IMR-90 (cell line): Measurements from ENCODE around the gene PMM2. TPM values are rescaled to one million over a fixed set of nuclear protein-coding genes. Genes with fewer than 3 reads are reported as not detected.
A peak's percentile ranks its signal among the peaks of the same experiment; 100 is the strongest.

ENCODE experiments used
- ATAC-seq: fragments of 200-7000 bp; cut with Tn5 transposase; 2 replicates; pipeline ENCODE4 v1.9.1; 2020; ENCODE audit warnings: low read depth, mild to moderate bottlenecking, moderate library complexity
- BruUV-seq: library from RNA; stranded (reverse); fragments of 400-500 nt; replicated peaks from 2 replicates; lab custom pipeline; 2021; lab: Mats Ljungman, UMichigan
- CTCF ChIA-PET: fragments of 300-600 bp; formaldehyde crosslinking; extraction: SDS; loops from one replicate; lab custom pipeline; 2021; ENCODE audit warnings: antibody characterized with exemption; lab: Yijun Ruan, JAX
- POLR2A ChIA-PET: fragments of 300-600 bp; sonication (Branson Sonifier 250); formaldehyde crosslinking; loops from one replicate; lab custom pipeline; 2022; ENCODE audit warnings: antibody characterized with exemption; ENCODE audit not compliant: unreplicated experiment; lab: Charles Lee
- DNase-seq: peaks from one replicate; pipeline ENCODE4 v3.0.0; 2013
- H2AFZ ChIP-seq: replicated peaks from 2 replicates; pipeline ENCODE3; 2013; ENCODE audit warnings: low read length, mild to moderate bottlenecking; ENCODE audit not compliant: poor library complexity
- H2AK5ac ChIP-seq: 2 replicates; pipeline ENCODE4 v1.6.1; 2013; ENCODE audit warnings: low read depth, low read length, inconsistent platforms
- H2AK9ac ChIP-seq: replicated peaks from 2 replicates; pipeline ENCODE3; 2013; ENCODE audit warnings: mild to moderate bottlenecking, low read depth, low read length, moderate library complexity; ENCODE audit not compliant: poor library complexity
- H2BK120ac ChIP-seq: 2 replicates; pipeline ENCODE4 v1.6.1; 2013; ENCODE audit warnings: low read depth, low read length, inconsistent platforms
- H2BK15ac ChIP-seq: 3 replicates; pipeline ENCODE4 v1.6.1; 2013; ENCODE audit warnings: low read depth, low read length, inconsistent platforms
- H2BK20ac ChIP-seq: 2 replicates; pipeline ENCODE4 v1.6.1; 2013; ENCODE audit warnings: low read depth, mild to moderate bottlenecking, inconsistent platforms, low read length, moderate library complexity
- H2BK5ac ChIP-seq: 2 replicates; pipeline ENCODE4 v1.6.1; 2013; ENCODE audit warnings: mild to moderate bottlenecking, low read depth, low read length, inconsistent platforms; ENCODE audit not compliant: poor library complexity, severe bottlenecking
- H3K14ac ChIP-seq: replicated peaks from 2 replicates; pipeline ENCODE4 v1.6.1; 2013; ENCODE audit warnings: low read depth, low read length, inconsistent platforms
- H3K18ac ChIP-seq: 2 replicates; pipeline ENCODE4 v1.6.1; 2013; ENCODE audit warnings: low read depth, low read length, control low read depth
- H3K23ac ChIP-seq: 2 replicates; pipeline ENCODE4 v1.6.1; 2013; ENCODE audit warnings: low read depth, low read length, inconsistent platforms
- H3K27ac ChIP-seq: 2 replicates; pipeline ENCODE4 v1.5.1; 2013; ENCODE audit warnings: mild to moderate bottlenecking, control low read depth, low read length; ENCODE audit not compliant: insufficient read depth
- H3K27me3 ChIP-seq: 2 replicates; pipeline ENCODE4 v1.6.1; 2013; ENCODE audit warnings: low read length; ENCODE audit not compliant: control insufficient read depth, insufficient read depth
- H3K36me3 ChIP-seq: 2 replicates; pipeline ENCODE4 v1.6.1; 2013; ENCODE audit warnings: low read length, mixed read lengths; ENCODE audit not compliant: control insufficient read depth, insufficient read depth
- H3K4ac ChIP-seq: 2 replicates; pipeline ENCODE4 v1.6.1; 2013; ENCODE audit warnings: low read depth, low read length, inconsistent platforms
- H3K4me1 ChIP-seq: 2 replicates; pipeline ENCODE4 v1.6.1; 2013; ENCODE audit warnings: low read length, mixed read lengths; ENCODE audit not compliant: control insufficient read depth, insufficient read depth
- H3K4me2 ChIP-seq: 2 replicates; pipeline ENCODE4 v1.6.1; 2013; ENCODE audit warnings: low read depth, mild to moderate bottlenecking, control low read depth, low read length, moderate library complexity
- H3K4me3 ChIP-seq: 2 replicates; pipeline ENCODE4 v1.5.1; 2013; ENCODE audit warnings: low read depth, mild to moderate bottlenecking, control low read depth, low read length, moderate library complexity; ENCODE audit not compliant: insufficient read depth
- H3K56ac ChIP-seq: 2 replicates; pipeline ENCODE4 v1.6.1; 2013; ENCODE audit warnings: low read length, inconsistent platforms; ENCODE audit not compliant: insufficient read depth; ENCODE audit errors: extremely low read depth
- H3K79me1 ChIP-seq, 2 experiments: 2 replicates each; pipeline ENCODE4 v1.6.1; 2013; ENCODE audit warnings: low read length in 2 of 2, inconsistent platforms in 1 of 2, low read depth in 1 of 2
- H3K9ac ChIP-seq: 2 replicates; pipeline ENCODE4 v1.6.1; 2013; ENCODE audit warnings: low read depth, low read length, control low read depth
- H3K9me1 ChIP-seq: 2 replicates; pipeline ENCODE4 v1.6.1; 2013; ENCODE audit warnings: low read length, inconsistent platforms; ENCODE audit not compliant: insufficient read depth
- H3K9me3 ChIP-seq: 2 replicates; pipeline ENCODE4 v1.6.1; 2013; ENCODE audit warnings: low read length; ENCODE audit not compliant: control insufficient read depth, insufficient read depth
- H4K20me1 ChIP-seq: 2 replicates; pipeline ENCODE4 v1.6.1; 2013; ENCODE audit warnings: low read length, inconsistent platforms; ENCODE audit not compliant: insufficient read depth
- H4K5ac ChIP-seq: 2 replicates; pipeline ENCODE4 v1.6.1; 2013; ENCODE audit warnings: mild to moderate bottlenecking, low read depth, low read length, control low read depth
- H4K8ac ChIP-seq, 2 experiments: 2 replicates each; pipeline ENCODE4 v1.6.1; 2013; ENCODE audit warnings: low read depth in 2 of 2, low read length in 2 of 2, control low read depth in 1 of 2, inconsistent platforms in 1 of 2
- H4K91ac ChIP-seq: 2 replicates; pipeline ENCODE4 v1.6.1; 2013; ENCODE audit warnings: low read depth, low read length, inconsistent platforms; ENCODE audit not compliant: insufficient read depth
- FOS ChIP-seq: fragments of 150-350 bp; IDR thresholded peaks from 2 replicates; pipeline ENCODE4 v1.6.1; 2016; ENCODE audit warnings: low read depth, low read length
- MAZ ChIP-seq: IDR thresholded peaks from 2 replicates; pipeline ENCODE4 v1.6.1; 2012; ENCODE audit warnings: low read depth, mild to moderate bottlenecking, low read length, improper control_type of control experiment, moderate library complexity, borderline replicate concordance
- RCOR1 ChIP-seq: IDR thresholded peaks from 2 replicates; pipeline ENCODE4 v1.6.1; 2012; ENCODE audit warnings: mild to moderate bottlenecking, low read length, improper control_type of control experiment; ENCODE audit not compliant: insufficient replicate concordance
- WGBS, 2 experiments: methylation state at CpG; one replicate each; pipeline versions ENCODE4 v1.1.5 to v1.1.7; 2013; ENCODE audit warnings: missing lambda C conversion rate in 2 of 2; ENCODE audit not compliant: insufficient read length in 1 of 2; ENCODE audit errors: extremely low coverage in 2 of 2; 5-methylcytosine and 5-hydroxymethylcytosine counted together
- dilution Hi-C: fragments of 300-500 bp; cut with HindIII; formaldehyde crosslinking; loops from one replicate; pipeline ENCODE4 v1.14.3; 2018; ENCODE audit warnings: low sequenced_read_pairs; ENCODE audit not compliant: unreplicated experiment
- in situ Hi-C: fragments of 300-500 bp; cut with MboI; formaldehyde crosslinking; loops from 3 replicates; pipeline ENCODE4 v1.14.3; 2019; ENCODE audit warnings: low sequenced_read_pairs, inconsistent platforms, mixed read lengths
- intact Hi-C: fragments of 100-400 bp; cut with micrococcal nuclease; formaldehyde crosslinking; loops from 2 replicates; pipeline ENCODE4 v1.10.0; 2022
- polyA plus RNA-seq, 3 experiments: library from polyadenylated mRNA; depleted of rRNA; stranded (reverse); fragments of >200 nt; gene quantifications; 2 replicates each; pipeline ENCODE4 v1.2.3, GENCODE V29; 2012; ENCODE audit warnings: low replicate concordance in 1 of 3
- total RNA-seq: library from RNA; depleted of rRNA; stranded (reverse); fragments of >200 nt; gene quantifications from 2 replicates; pipeline ENCODE4 v1.2.3, GENCODE V29; 2012

The PMM2 gene
- total and polyA plus RNA-seq, 2 of the 4 experiments (the other 2 are of a cell fraction), result 25.8 to 38.9 TPM

DNA sequence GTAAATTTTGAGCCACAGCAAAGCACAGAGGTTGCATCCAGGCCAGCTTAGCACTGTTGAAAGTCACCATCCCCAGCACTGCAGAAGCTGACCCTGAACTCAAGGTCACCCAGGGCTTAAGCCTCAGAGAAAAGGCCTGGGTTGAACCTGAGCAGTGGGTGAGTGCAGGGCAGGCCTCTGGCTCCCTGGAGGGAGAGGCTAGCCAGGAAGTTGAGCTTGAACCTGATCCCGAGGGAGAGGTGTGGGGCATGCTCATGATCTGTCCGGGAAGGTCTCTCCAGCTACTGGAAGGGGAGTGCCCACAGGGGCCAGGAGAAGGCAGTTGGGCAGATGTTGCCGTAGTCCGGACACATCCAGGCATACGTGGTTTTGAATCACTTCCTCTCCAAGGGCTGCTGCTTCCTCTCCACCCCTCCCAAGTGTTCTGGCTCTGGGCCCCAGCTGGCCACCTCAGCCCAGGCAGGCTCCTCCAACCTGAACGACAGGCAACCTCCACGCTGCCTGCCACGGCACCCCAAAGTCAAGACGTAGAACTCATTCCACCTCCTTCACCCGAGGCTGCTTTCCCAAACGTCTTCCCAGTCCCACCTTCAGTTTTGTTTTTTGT is 52.7 kb downstream of the PMM2 start:
- 0 out of 2 replicates have a peak overlapping the region, but pooled peaks have one; percentile 4 for H3K23ac ChIP-seq
- no peaks in the 10 kb centered on the region for H3K27me3 ChIP-seq
- DNase-seq (peak; percentile 87), ATAC-seq (peak; percentile 45)
- no peak overlapping the region for H3K4me3 ChIP-seq
- TF ChIP-seq FOS, result no peak
- TF ChIP-seq RCOR1, result no peak
- peak; percentile 77; the same call in 1 of the 2 replicates for TF ChIP-seq MAZ
- peak overlapping the region; percentile 49 to 53; a peak in 3 of 4 replicates for H4K8ac ChIP-seq
- 0 out of 3 replicates have a peak overlapping the region, but pooled peaks have one; percentile 16 for H2BK15ac ChIP-seq
- H2BK120ac ChIP-seq, result no peak overlapping the region
- peak overlapping the region; percentile 79 for H2AK9ac ChIP-seq
- H3K9ac ChIP-seq, result peak overlapping the region; percentile 17; the same call in 1 of the 2 replicates
- no peak overlapping the region for H2BK20ac ChIP-seq
- peak overlapping the region; percentile 74; the same call in 1 of the 2 replicates for H4K5ac ChIP-seq
- ChIA-PET POLR2A (no interaction called here), CTCF (no interaction called here)
- peak overlapping the region; percentile 56 for H2AFZ ChIP-seq
- in situ Hi-C loops (no loop called here), dilution Hi-C loops (no loop called here), intact Hi-C loops (no loop called here)
- H4K20me1 ChIP-seq, result peaks cover 76% of the 10 kb centered on the region
- peaks cover 19% of the 10 kb centered on the region for H3K9me1 ChIP-seq
- no peaks in the 10 kb centered on the region for H3K9me3 ChIP-seq
- peak overlapping the region; percentile 72 for H3K27ac ChIP-seq
- peak overlapping the region; percentile 39; the same call in 1 of the 2 replicates for H3K14ac ChIP-seq
- H3K79me1 ChIP-seq, result peaks cover 24 to 78% of the 10 kb centered on the region in 2 experiments; a peak in 3 of 4 replicates
- H4K91ac ChIP-seq, result peak overlapping the region; percentile 30; the same call in 1 of the 2 replicates
- H3K4ac ChIP-seq, result peak overlapping the region; percentile 61
- H3K4me1 ChIP-seq, result peaks cover 23% of the 10 kb centered on the region
- BruUV-seq, result no TSS peak
- peaks cover 71% of the 10 kb centered on the region for H3K36me3 ChIP-seq
- WGBS, 2 experiments, result no CpG with 5 or more reads among the region's 11 CpGs
- H2AK5ac ChIP-seq, result peak overlapping the region; percentile 60
- H3K4me2 ChIP-seq, result peak overlapping the region; percentile 14; the same call in 1 of the 2 replicates
- peak overlapping the region; percentile 58; the same call in 1 of the 2 replicates for H3K18ac ChIP-seq
- peak overlapping the region; percentile 64 for H2BK5ac ChIP-seq
- no peak overlapping the region for H3K56ac ChIP-seq
